GM23338 (cell line): ENCODE results near the gene CPLANE2. TPM values are rescaled to one million over a fixed set of nuclear protein-coding genes. Genes with fewer than 3 reads are reported as not detected.

ENCODE experiments used
- ATAC-seq: fragments of 200-7000 bp; cut with Tn5 transposase; 3 replicates; pipeline ENCODE4 v1.9.1; 2020
- DNase-seq: peaks from one replicate; pipeline ENCODE4 v3.0.0-alpha.2; 2015; ENCODE audit warnings: low spot score
- H2AFZ ChIP-seq: fragments of 200-600 bp; sonication (generic); 2 replicates; pipeline ENCODE4 v1.8.0; 2016; ENCODE audit warnings: antibody characterized with exemption, mild to moderate bottlenecking, moderate library complexity
- H3F3A ChIP-seq: fragments of 200-600 bp; sonication (generic); replicated peaks from 2 replicates; pipeline ENCODE4 v1.8.0; 2017; ENCODE audit warnings: antibody characterized with exemption, mixed run types, low read depth
- H3K27ac ChIP-seq: fragments of 200-600 bp; sonication (generic); 2 replicates; pipeline ENCODE4 v1.6.1; 2016; ENCODE audit warnings: low read depth
- H3K27me3 ChIP-seq: fragments of 200-600 bp; sonication (generic); 2 replicates; pipeline ENCODE4 v1.8.0; 2016; ENCODE audit warnings: mild to moderate bottlenecking, mixed run types, moderate library complexity; ENCODE audit not compliant: insufficient read depth
- H3K36me3 ChIP-seq: fragments of 200-600 bp; sonication (generic); 2 replicates; pipeline ENCODE4 v1.8.0; 2016; ENCODE audit warnings: mild to moderate bottlenecking; ENCODE audit not compliant: insufficient read depth
- H3K4me1 ChIP-seq: fragments of 200-600 bp; sonication (generic); 2 replicates; pipeline ENCODE4 v1.8.0; 2016; ENCODE audit warnings: mild to moderate bottlenecking, moderate library complexity; ENCODE audit not compliant: insufficient read depth
- H3K4me2 ChIP-seq: fragments of 200-600 bp; sonication (generic); 2 replicates; pipeline ENCODE4 v1.7.1; 2017; ENCODE audit warnings: mixed run types
- H3K4me3 ChIP-seq: fragments of 200-600 bp; sonication (generic); 2 replicates; pipeline ENCODE4 v1.6.1; 2016; ENCODE audit warnings: mixed run types
- H3K79me2 ChIP-seq: fragments of 200-600 bp; sonication (generic); replicated peaks from 2 replicates; pipeline ENCODE4 v1.8.0; 2017; ENCODE audit warnings: mild to moderate bottlenecking; ENCODE audit not compliant: insufficient read depth
- H3K9me2 ChIP-seq: fragments of 200-600 bp; sonication (generic); 2 replicates; pipeline ENCODE4 v1.8.0; 2017; ENCODE audit not compliant: insufficient read depth
- H4K20me1 ChIP-seq: fragments of 200-600 bp; sonication (generic); replicated peaks from 2 replicates; pipeline ENCODE4 v1.8.0; 2017; ENCODE audit warnings: mild to moderate bottlenecking; ENCODE audit not compliant: insufficient read depth
- H3K27ac Mint-ChIP-seq: 2 replicates; pipeline ENCODE4 v1.8.0; 2020; ENCODE audit warnings: inconsistent platforms, mild to moderate bottlenecking, moderate library complexity, mixed read lengths
- H3K27me3 Mint-ChIP-seq: 3 replicates; pipeline ENCODE4 v1.8.0; 2022; ENCODE audit warnings: low read depth, mild to moderate bottlenecking, moderate library complexity, mixed read lengths, inconsistent platforms; ENCODE audit not compliant: insufficient read depth, poor library complexity
- H3K36me3 Mint-ChIP-seq: 3 replicates; pipeline ENCODE4 v1.8.0; 2021; ENCODE audit warnings: low read depth, mild to moderate bottlenecking, inconsistent platforms, moderate library complexity, mixed read lengths
- H3K4me1 Mint-ChIP-seq: 3 replicates; pipeline ENCODE4 v1.8.0; 2020; ENCODE audit warnings: mild to moderate bottlenecking, inconsistent platforms, mixed read lengths
- H3K4me3 Mint-ChIP-seq: 3 replicates; pipeline ENCODE4 v1.8.0; 2021; ENCODE audit warnings: moderate library complexity, mild to moderate bottlenecking, inconsistent platforms, mixed read lengths
- H3K9me3 Mint-ChIP-seq: 3 replicates; pipeline ENCODE4 v1.8.0; 2020; ENCODE audit warnings: moderate library complexity, mild to moderate bottlenecking, inconsistent platforms, mixed read lengths
- CREB1 ChIP-seq: fragments of 250-450 bp; sonication (Bioruptor Pico); IDR thresholded peaks from 2 replicates; pipeline ENCODE4 v1.5.0; 2020; ENCODE audit warnings: low read depth, mild to moderate bottlenecking, moderate library complexity
- ETS1 ChIP-seq: IDR thresholded peaks from 2 replicates; pipeline ENCODE4 v1.6.1; 2016; ENCODE audit warnings: antibody characterized with exemption
- EZH2 ChIP-seq: fragments of 200-600 bp; sonication (generic); IDR thresholded peaks from one replicate; pipeline ENCODE4 v1.8.0; 2017; ENCODE audit warnings: antibody characterized with exemption, mild to moderate bottlenecking, low read depth; ENCODE audit not compliant: unreplicated experiment
- EZH2phosphoT487 ChIP-seq: fragments of 200-600 bp; sonication (generic); IDR thresholded peaks from one replicate; pipeline ENCODE4 v1.8.1; 2018; ENCODE audit warnings: antibody characterized with exemption; ENCODE audit not compliant: unreplicated experiment
- JUNB ChIP-seq: IDR thresholded peaks from one replicate; pipeline ENCODE4 v1.6.1; 2016; ENCODE audit warnings: antibody characterized with exemption; ENCODE audit not compliant: unreplicated experiment
- NANOG ChIP-seq: IDR thresholded peaks from 2 replicates; pipeline ENCODE4 v1.6.1; 2016; ENCODE audit warnings: antibody characterized with exemption, borderline replicate concordance
- POLR2AphosphoS5 ChIP-seq: IDR thresholded peaks from 2 replicates; pipeline ENCODE4 v1.6.1; 2016; ENCODE audit warnings: antibody characterized with exemption, low read depth
- REST ChIP-seq: IDR thresholded peaks from one replicate; pipeline ENCODE4 v1.6.1; 2018; ENCODE audit warnings: antibody characterized with exemption; ENCODE audit not compliant: unreplicated experiment
- STAT1 ChIP-seq: IDR thresholded peaks from one replicate; pipeline ENCODE4 v1.6.1; 2016; ENCODE audit warnings: antibody characterized with exemption; ENCODE audit not compliant: unreplicated experiment
- ZNF114 ChIP-seq: fragments of 250-450 bp; sonication (Bioruptor Pico); IDR thresholded peaks from 2 replicates; pipeline ENCODE4 v1.5.0; 2020; ENCODE audit warnings: mild to moderate bottlenecking, moderate library complexity
- ZNF331 ChIP-seq: fragments of 250-450 bp; sonication (Bioruptor Pico); IDR thresholded peaks from 2 replicates; pipeline ENCODE4 v1.5.0; 2020; ENCODE audit warnings: low read depth, mild to moderate bottlenecking, moderate library complexity
- polyA plus RNA-seq: library from polyadenylated mRNA; unstranded; fragments of >200 nt; fragmentation: Nextera tagmentation; extraction: Ambion mirVana; gene quantifications from 2 replicates; pipeline ENCODE4 v1.2.1, GENCODE V29; 2016
- total RNA-seq: library from RNA; depleted of rRNA; stranded (reverse); fragments of >200 nt; shearing (Covaris generic); gene quantifications from 2 replicates; pipeline ENCODE4 v1.2.3, GENCODE V29; 2014
- TF ChIP-seq, protein P1 (sequence below), 2 experiments: fragments of 200-600 bp in 1 of 2; sonication (generic) in 1 of 2; conservative IDR thresholded peaks; 2 replicates each; pipeline versions ENCODE4 v1.5.1 to v1.6.1; 2016 to 2017; ENCODE audit warnings: antibody characterized with exemption in 2 of 2, low read depth in 2 of 2, mild to moderate bottlenecking in 2 of 2, moderate library complexity in 1 of 2
- TF ChIP-seq, protein P2 (sequence below): fragments of 250-450 bp; sonication (Bioruptor Pico); IDR thresholded peaks from 2 replicates; pipeline ENCODE4 v1.5.0; 2020; ENCODE audit warnings: mild to moderate bottlenecking, moderate library complexity

The CPLANE2 gene
- total and polyA plus RNA-seq, 2 experiments from 2014 or later: 0.44 to 1.8 TPM

- DNase-seq: no peak
- H3K36me3 ChIP-seq: peaks cover 10% of the 10 kb centered on the region; the same call in 1 of the 2 replicates
- peaks cover 19% of the 10 kb centered on the region for H3K4me1 Mint-ChIP-seq
These were observed 32.8 kb downstream of the CPLANE2 start for GRCh38 chr1:16204216-16204615.

More at GRCh38 chr1:16204216-16204615, 32.8 kb downstream of the CPLANE2 start:
- no peak overlapping the region for H2AFZ ChIP-seq
- no peaks in the 10 kb centered on the region for H3F3A ChIP-seq
- no peak for TF ChIP-seq NANOG
- TF ChIP-seq ZNF331 (CRISPR knock-in tag): no peak
- TF ChIP-seq EZH2phosphoT487: no peak
- no peak for TF ChIP-seq POLR2AphosphoS5
- TF ChIP-seq ZNF114 (CRISPR knock-in tag): no peak
- TF ChIP-seq EZH2: no peak
- TF ChIP-seq JUNB: no peak
- TF ChIP-seq, protein P1, sequence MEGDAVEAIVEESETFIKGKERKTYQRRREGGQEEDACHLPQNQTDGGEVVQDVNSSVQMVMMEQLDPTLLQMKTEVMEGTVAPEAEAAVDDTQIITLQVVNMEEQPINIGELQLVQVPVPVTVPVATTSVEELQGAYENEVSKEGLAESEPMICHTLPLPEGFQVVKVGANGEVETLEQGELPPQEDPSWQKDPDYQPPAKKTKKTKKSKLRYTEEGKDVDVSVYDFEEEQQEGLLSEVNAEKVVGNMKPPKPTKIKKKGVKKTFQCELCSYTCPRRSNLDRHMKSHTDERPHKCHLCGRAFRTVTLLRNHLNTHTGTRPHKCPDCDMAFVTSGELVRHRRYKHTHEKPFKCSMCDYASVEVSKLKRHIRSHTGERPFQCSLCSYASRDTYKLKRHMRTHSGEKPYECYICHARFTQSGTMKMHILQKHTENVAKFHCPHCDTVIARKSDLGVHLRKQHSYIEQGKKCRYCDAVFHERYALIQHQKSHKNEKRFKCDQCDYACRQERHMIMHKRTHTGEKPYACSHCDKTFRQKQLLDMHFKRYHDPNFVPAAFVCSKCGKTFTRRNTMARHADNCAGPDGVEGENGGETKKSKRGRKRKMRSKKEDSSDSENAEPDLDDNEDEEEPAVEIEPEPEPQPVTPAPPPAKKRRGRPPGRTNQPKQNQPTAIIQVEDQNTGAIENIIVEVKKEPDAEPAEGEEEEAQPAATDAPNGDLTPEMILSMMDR (conservative IDR thresholded peaks at IDR 0.05; ENCODE audit: low read depth in 2 of 2): no peak
- no peak for TF ChIP-seq REST
- no peak for TF ChIP-seq STAT1
- TF ChIP-seq, protein P2, sequence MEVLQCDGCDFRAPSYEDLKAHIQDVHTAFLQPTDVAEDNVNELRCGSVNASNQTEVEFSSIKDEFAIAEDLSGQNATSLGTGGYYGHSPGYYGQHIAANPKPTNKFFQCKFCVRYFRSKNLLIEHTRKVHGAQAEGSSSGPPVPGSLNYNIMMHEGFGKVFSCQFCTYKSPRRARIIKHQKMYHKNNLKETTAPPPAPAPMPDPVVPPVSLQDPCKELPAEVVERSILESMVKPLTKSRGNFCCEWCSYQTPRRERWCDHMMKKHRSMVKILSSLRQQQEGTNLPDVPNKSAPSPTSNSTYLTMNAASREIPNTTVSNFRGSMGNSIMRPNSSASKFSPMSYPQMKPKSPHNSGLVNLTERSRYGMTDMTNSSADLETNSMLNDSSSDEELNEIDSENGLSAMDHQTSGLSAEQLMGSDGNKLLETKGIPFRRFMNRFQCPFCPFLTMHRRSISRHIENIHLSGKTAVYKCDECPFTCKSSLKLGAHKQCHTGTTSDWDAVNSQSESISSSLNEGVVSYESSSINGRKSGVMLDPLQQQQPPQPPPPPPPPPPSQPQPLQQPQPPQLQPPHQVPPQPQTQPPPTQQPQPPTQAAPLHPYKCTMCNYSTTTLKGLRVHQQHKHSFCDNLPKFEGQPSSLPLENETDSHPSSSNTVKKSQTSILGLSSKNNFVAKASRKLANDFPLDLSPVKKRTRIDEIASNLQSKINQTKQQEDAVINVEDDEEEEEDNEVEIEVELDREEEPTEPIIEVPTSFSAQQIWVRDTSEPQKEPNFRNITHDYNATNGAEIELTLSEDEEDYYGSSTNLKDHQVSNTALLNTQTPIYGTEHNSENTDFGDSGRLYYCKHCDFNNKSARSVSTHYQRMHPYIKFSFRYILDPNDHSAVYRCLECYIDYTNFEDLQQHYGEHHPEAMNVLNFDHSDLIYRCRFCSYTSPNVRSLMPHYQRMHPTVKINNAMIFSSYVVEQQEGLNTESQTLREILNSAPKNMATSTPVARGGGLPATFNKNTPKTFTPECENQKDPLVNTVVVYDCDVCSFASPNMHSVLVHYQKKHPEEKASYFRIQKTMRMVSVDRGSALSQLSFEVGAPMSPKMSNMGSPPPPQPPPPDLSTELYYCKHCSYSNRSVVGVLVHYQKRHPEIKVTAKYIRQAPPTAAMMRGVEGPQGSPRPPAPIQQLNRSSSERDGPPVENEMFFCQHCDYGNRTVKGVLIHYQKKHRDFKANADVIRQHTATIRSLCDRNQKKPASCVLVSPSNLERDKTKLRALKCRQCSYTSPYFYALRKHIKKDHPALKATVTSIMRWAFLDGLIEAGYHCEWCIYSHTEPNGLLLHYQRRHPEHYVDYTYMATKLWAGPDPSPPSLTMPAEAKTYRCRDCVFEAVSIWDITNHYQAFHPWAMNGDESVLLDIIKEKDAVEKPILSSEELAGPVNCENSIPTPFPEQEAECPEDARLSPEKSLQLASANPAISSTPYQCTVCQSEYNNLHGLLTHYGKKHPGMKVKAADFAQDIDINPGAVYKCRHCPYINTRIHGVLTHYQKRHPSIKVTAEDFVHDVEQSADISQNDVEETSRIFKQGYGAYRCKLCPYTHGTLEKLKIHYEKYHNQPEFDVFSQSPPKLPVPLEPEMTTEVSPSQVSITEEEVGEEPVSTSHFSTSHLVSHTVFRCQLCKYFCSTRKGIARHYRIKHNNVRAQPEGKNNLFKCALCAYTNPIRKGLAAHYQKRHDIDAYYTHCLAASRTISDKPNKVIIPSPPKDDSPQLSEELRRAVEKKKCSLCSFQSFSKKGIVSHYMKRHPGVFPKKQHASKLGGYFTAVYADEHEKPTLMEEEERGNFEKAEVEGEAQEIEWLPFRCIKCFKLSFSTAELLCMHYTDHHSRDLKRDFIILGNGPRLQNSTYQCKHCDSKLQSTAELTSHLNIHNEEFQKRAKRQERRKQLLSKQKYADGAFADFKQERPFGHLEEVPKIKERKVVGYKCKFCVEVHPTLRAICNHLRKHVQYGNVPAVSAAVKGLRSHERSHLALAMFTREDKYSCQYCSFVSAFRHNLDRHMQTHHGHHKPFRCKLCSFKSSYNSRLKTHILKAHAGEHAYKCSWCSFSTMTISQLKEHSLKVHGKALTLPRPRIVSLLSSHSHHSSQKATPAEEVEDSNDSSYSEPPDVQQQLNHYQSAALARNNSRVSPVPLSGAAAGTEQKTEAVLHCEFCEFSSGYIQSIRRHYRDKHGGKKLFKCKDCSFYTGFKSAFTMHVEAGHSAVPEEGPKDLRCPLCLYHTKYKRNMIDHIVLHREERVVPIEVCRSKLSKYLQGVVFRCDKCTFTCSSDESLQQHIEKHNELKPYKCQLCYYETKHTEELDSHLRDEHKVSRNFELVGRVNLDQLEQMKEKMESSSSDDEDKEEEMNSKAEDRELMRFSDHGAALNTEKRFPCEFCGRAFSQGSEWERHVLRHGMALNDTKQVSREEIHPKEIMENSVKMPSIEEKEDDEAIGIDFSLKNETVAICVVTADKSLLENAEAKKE (CRISPR knock-in tag): no peak
- no peak for TF ChIP-seq CREB1
- TF ChIP-seq ETS1: no peak
- no peak overlapping the region for H3K4me3 ChIP-seq
- H3K4me3 Mint-ChIP-seq: no peak overlapping the region
- H3K27me3 Mint-ChIP-seq: peaks cover 15% of the 10 kb centered on the region
- H3K9me3 Mint-ChIP-seq: no peaks in the 10 kb centered on the region
- ATAC-seq: no peak
- H4K20me1 ChIP-seq: no peaks in the 10 kb centered on the region; the same call in 1 of the 2 replicates
- H3K79me2 ChIP-seq: peaks cover 3% of the 10 kb centered on the region; the same call in 1 of the 2 replicates
- H3K4me2 ChIP-seq: no peak overlapping the region
- no peaks in the 10 kb centered on the region for H3K9me2 ChIP-seq
- H3K36me3 Mint-ChIP-seq: peaks cover 41% of the 10 kb centered on the region
- H3K27ac ChIP-seq: no peak overlapping the region
- peaks cover 9% of the 10 kb centered on the region; the same call in 1 of the 2 replicates for H3K4me1 ChIP-seq
- H3K27me3 ChIP-seq: no peaks in the 10 kb centered on the region
- no peak overlapping the region for H3K27ac Mint-ChIP-seq
